GM12878 (cell line): ENCODE measurements around the gene TSPAN15. TPM values are rescaled to one million over a fixed set of nuclear protein-coding genes. Genes with fewer than 3 reads are reported as not detected.

Source experiments
- ATAC-seq: fragments of 200-7000 bp; cut with Tn5 transposase; 3 replicates; pipeline ENCODE4 v1.9.1; 2020; ENCODE audit warnings: mild to moderate bottlenecking, moderate library complexity
- BruUV-seq: library from RNA; stranded (reverse); fragments of 400-500 nt; replicated peaks from 2 replicates; lab custom pipeline; 2021; lab: Mats Ljungman, UMichigan
- CTCF ChIA-PET: fragments of 300-600 bp; sonication (Branson Sonifier 250); formaldehyde crosslinking; extraction: SDS; loops from one replicate; lab custom pipeline; 2021; ENCODE audit warnings: inconsistent platforms; lab: Yijun Ruan, JAX
- POLR2A ChIA-PET: fragments of 350-600 bp; formaldehyde crosslinking; extraction: SDS; loops from one replicate; lab custom pipeline; 2021; ENCODE audit warnings: inconsistent platforms; lab: Charles Lee
- RAD21 ChIA-PET: fragments of 300-600 bp; sonication (Branson Sonifier 250); formaldehyde crosslinking; loops from one replicate; lab custom pipeline; 2023; ENCODE audit warnings: antibody characterized with exemption; ENCODE audit not compliant: unreplicated experiment; lab: Charles Lee
- SMC1A ChIA-PET: fragments of 300-600 bp; sonication (Branson Sonifier 250); formaldehyde crosslinking; loops from one replicate; lab custom pipeline; 2023; ENCODE audit not compliant: unreplicated experiment, uncharacterized antibody; lab: Charles Lee
- DNase-seq: peaks from one replicate; pipeline ENCODE4 v3.0.0-alpha.2; 2011; ENCODE audit warnings: low read depth, low spot score
- FAIRE-seq: peaks from 3 replicates; lab custom pipeline; 2011; peaks lifted over from hg19 to GRCh38; lab: Jason Lieb, UNC
- H2AFZ ChIP-seq: 2 replicates; pipeline ENCODE4 v1.6.0; 2011; ENCODE audit warnings: low read depth, low read length, control low read depth; ENCODE audit not compliant: control insufficient read depth
- H3K27ac ChIP-seq: 2 replicates; pipeline ENCODE4 v1.5.1; 2011; ENCODE audit warnings: control low read depth; ENCODE audit not compliant: control insufficient read depth, insufficient read depth
- H3K27me3 ChIP-seq, 2 experiments: replicated peaks in 1 of 2; 2 replicates each; pipeline versions ENCODE4 v1.6.0 to v1.6.1; 2011; ENCODE audit warnings: low read length in 1 of 2; ENCODE audit not compliant: control insufficient read depth in 2 of 2, insufficient read depth in 2 of 2
- H3K36me3 ChIP-seq, 2 experiments: 2 replicates each; pipeline ENCODE4 v1.5.1; 2011; ENCODE audit warnings: low read length in 1 of 2; ENCODE audit not compliant: control insufficient read depth in 2 of 2, insufficient read depth in 2 of 2
- H3K4me1 ChIP-seq: 2 replicates; pipeline ENCODE4 v1.6.1; 2011; ENCODE audit warnings: mild to moderate bottlenecking, low read length, moderate library complexity, mixed read lengths; ENCODE audit not compliant: control insufficient read depth, insufficient read depth
- H3K4me2 ChIP-seq: 2 replicates; pipeline ENCODE4 v1.6.0; 2011; ENCODE audit warnings: control low read depth; ENCODE audit not compliant: control insufficient read depth, insufficient read depth
- H3K4me3 ChIP-seq: fragments of 200-600 bp; sonication (generic); 2 replicates; pipeline ENCODE4 v1.5.1; 2016
- H3K79me2 ChIP-seq: 2 replicates; pipeline ENCODE4 v1.6.0; 2011; ENCODE audit warnings: low read length; ENCODE audit not compliant: control insufficient read depth, insufficient read depth
- H3K9ac ChIP-seq: 2 replicates; pipeline ENCODE4 v1.8.0; 2011; ENCODE audit warnings: low read length, control low read depth, mixed read lengths; ENCODE audit not compliant: control insufficient read depth, insufficient read depth
- H3K9me3 ChIP-seq: replicated peaks from 3 replicates; pipeline ENCODE4 v1.5.1; 2011; ENCODE audit warnings: mild to moderate bottlenecking, low read length; ENCODE audit not compliant: control insufficient read depth, insufficient read depth
- H4K20me1 ChIP-seq: 2 replicates; pipeline ENCODE4 v1.6.0; 2011; ENCODE audit not compliant: control insufficient read depth, insufficient read depth
- CEBPB ChIP-seq, 2 experiments: fragments of 150-350 bp in 1 of 2; IDR thresholded peaks; 2 replicates each; pipeline ENCODE4 v1.6.1; 2012 to 2014; ENCODE audit warnings: low read depth in 2 of 2, low read length in 2 of 2, borderline replicate concordance in 1 of 2, inconsistent platforms in 1 of 2
- EP300 ChIP-seq, 2 experiments: fragments of 150-350 bp in 1 of 2; IDR thresholded peaks; 2 replicates each; pipeline ENCODE4 v1.6.1; 2011 to 2012; ENCODE audit warnings: low read depth in 2 of 2, low read length in 2 of 2, borderline replicate concordance in 1 of 2, improper control_type of control experiment in 1 of 2, inconsistent platforms in 1 of 2; ENCODE audit not compliant: control insufficient read depth in 1 of 2
- IRF4 ChIP-seq: IDR thresholded peaks from 2 replicates; pipeline ENCODE4 v1.6.1; 2011; ENCODE audit warnings: low read depth, low read length
- JUND ChIP-seq: IDR thresholded peaks from 2 replicates; pipeline ENCODE4 v1.6.1; 2012; ENCODE audit warnings: low read depth, mild to moderate bottlenecking, low read length, improper control_type of control experiment, moderate library complexity
- KDM1A ChIP-seq: fragments of 200-600 bp; sonication (generic); IDR thresholded peaks from 2 replicates; pipeline ENCODE4 v1.6.1; 2016; ENCODE audit warnings: borderline replicate concordance
- KLF5 ChIP-seq: fragments of 450-650 bp; IDR thresholded peaks from 2 replicates; pipeline ENCODE4 v1.6.1; 2014; ENCODE audit warnings: mild to moderate bottlenecking; ENCODE audit not compliant: partially characterized antibody
- MAX ChIP-seq: IDR thresholded peaks from 2 replicates; pipeline ENCODE4 v1.6.1; 2012; ENCODE audit warnings: low read depth, low read length, improper control_type of control experiment
- NBN ChIP-seq: fragments of 450-650 bp; IDR thresholded peaks from 2 replicates; pipeline ENCODE4 v1.6.1; 2016
- NFIC ChIP-seq: IDR thresholded peaks from 2 replicates; pipeline ENCODE4 v1.6.1; 2012; ENCODE audit warnings: low read depth, mild to moderate bottlenecking, inconsistent platforms, low read length, moderate library complexity
- NFYB ChIP-seq: IDR thresholded peaks from 2 replicates; pipeline ENCODE4 v1.6.1; 2011; ENCODE audit warnings: low read depth, mild to moderate bottlenecking, low read length, improper control_type of control experiment, moderate library complexity; ENCODE audit not compliant: insufficient read depth
- POLR2AphosphoS5 ChIP-seq: IDR thresholded peaks from 2 replicates; pipeline ENCODE4 v1.6.1; 2011; ENCODE audit warnings: mild to moderate bottlenecking, low read length, inconsistent platforms
- SKIL ChIP-seq: fragments of 450-650 bp; IDR thresholded peaks from 2 replicates; pipeline ENCODE4 v1.6.1; 2017; ENCODE audit warnings: mild to moderate bottlenecking, low read depth, inconsistent platforms; ENCODE audit not compliant: poor library complexity, severe bottlenecking
- STAT3 ChIP-seq: IDR thresholded peaks from 2 replicates; pipeline ENCODE4 v1.6.1; 2011; ENCODE audit warnings: low read depth, low read length, improper control_type of control experiment
- SUZ12 ChIP-seq: fragments of 200-600 bp; sonication (generic); IDR thresholded peaks from one replicate; pipeline ENCODE4 v1.6.1; 2018; ENCODE audit warnings: antibody characterized with exemption, mild to moderate bottlenecking; ENCODE audit not compliant: unreplicated experiment
- WRNIP1 ChIP-seq: IDR thresholded peaks from 2 replicates; pipeline ENCODE4 v1.6.1; 2011; ENCODE audit warnings: low read depth, low read length, improper control_type of control experiment, borderline replicate concordance
- ZNF24 ChIP-seq: fragments of 450-650 bp; IDR thresholded peaks from 2 replicates; pipeline ENCODE4 v1.6.1; 2017; ENCODE audit warnings: antibody characterized with exemption, mild to moderate bottlenecking
- ZNF622 ChIP-seq: fragments of 450-650 bp; IDR thresholded peaks from 2 replicates; pipeline ENCODE4 v1.6.1; 2017; ENCODE audit warnings: mild to moderate bottlenecking, inconsistent platforms
- WGBS: methylation state at CpG from one replicate; pipeline ENCODE4 v1.1.6; 2016; ENCODE audit warnings: low lambda C conversion rate; ENCODE audit not compliant: insufficient replicate concordance, insufficient coverage; ENCODE audit errors: missing lambda C conversion rate; 5-methylcytosine and 5-hydroxymethylcytosine counted together
- in situ Hi-C: fragments of 300-500 bp; cut with MboI; formaldehyde crosslinking; loops from 9 replicates; pipeline ENCODE4 v1.14.3; 2018; ENCODE audit warnings: mixed read lengths
- intact Hi-C: fragments of 100-400 bp; cut with micrococcal nuclease; formaldehyde crosslinking; loops from one replicate; pipeline ENCODE4 v1.14.2; 2022; ENCODE audit not compliant: unreplicated experiment
- polyA plus RNA-seq, 11 experiments: library from polyadenylated mRNA; depleted of rRNA in 4 of 11; unstranded in 6 of 11; stranded (reverse) in 5 of 11; fragments of >200 nt; fragmentation: Nextera tagmentation in 4 of 11; fragmentation: Illumina TruSeq in 1 of 11; extraction: Ambion mirVana in 4 of 11; extraction: Trizol in 1 of 11; gene quantifications; 1 replicate in 1 of 11; 2 replicates in 10 of 11; pipeline versions ENCODE4 v1.2.1 to v1.2.3, GENCODE V29; 2011 to 2016; ENCODE audit warnings: inconsistent platforms in 2 of 11, missing spikeins in 2 of 11, low read depth in 1 of 11
- total RNA-seq, 4 experiments: library from RNA; depleted of rRNA in 3 of 4; stranded (reverse); fragments of >200 nt in 3 of 4; fragmentation: Illumina TruSeq in 1 of 4; extraction: Trizol in 1 of 4; gene quantifications; 2 replicates each; pipeline versions ENCODE4 v1.2.1 to v1.2.3, GENCODE V29; 2013 to 2021

Gene TSPAN15
- total and polyA plus RNA-seq, 10 of the 15 experiments (the other 5 are each of a cell fraction or from before 2014, with no cell fraction given): 1.3 to 8.5 (median 2.4) TPM; not detected in 2

- ChIA-PET RAD21 (interaction anchor here (3.3 kb wide), 1 partner anchor 12 kb away, joined by 16 read pairs; no protein-coding TSS in a partner anchor), POLR2A (interaction anchor here (0.6 to 1.5 kb wide), 2 partner anchors 11 to 17 kb away, joined by 4 to 5 read pairs; no protein-coding TSS in a partner anchor), SMC1A (interaction anchor here (1.8 to 3.3 kb wide), 2 partner anchors 10 to 13 kb away, joined by 7 to 14 read pairs; no protein-coding TSS in a partner anchor), CTCF (interaction anchor here (0.9 to 3.1 kb wide), 3 partner anchors 12 to 44 kb away, joined by 3 to 16 read pairs (median 6); no protein-coding TSS in a partner anchor)
- no peaks in the 10 kb centered on the region; the same call in 1 of the 2 replicates for H3K4me1 ChIP-seq
- H3K4me3 ChIP-seq: no peak overlapping the region
- no peak overlapping the region for H3K9ac ChIP-seq
- H3K36me3 ChIP-seq: no peaks in the 10 kb centered on the region
- intact Hi-C loops: no loop called here
- no peak for ATAC-seq
- H2AFZ ChIP-seq: no peak overlapping the region
- no peak overlapping the region for H3K27ac ChIP-seq
- TSS peak; percentile 41 for BruUV-seq
- no peaks in the 10 kb centered on the region for H4K20me1 ChIP-seq
- TF ChIP-seq SUZ12 (no peak), WRNIP1 (no peak), NFIC (no peak), NBN (no peak), EP300 (IDR thresholded peaks at IDR 0.05; ENCODE audit: borderline replicate concordance in 1 of 2, control insufficient read depth in 1 of 2, low read depth in 2 of 2, low read length in 2 of 2) (no peak), IRF4 (no peak), POLR2AphosphoS5 (no peak), SKIL (no peak), JUND (no peak), CEBPB (IDR thresholded peaks at IDR 0.05; ENCODE audit: borderline replicate concordance in 1 of 2, low read depth in 2 of 2, low read length in 2 of 2) (no peak), MAX (no peak), NFYB (no peak), ZNF24 (no peak), STAT3 (no peak), KDM1A (no peak), KLF5 (no peak), ZNF622 (no peak)
- no peaks in the 10 kb centered on the region; a peak in 1 of 4 replicates for H3K27me3 ChIP-seq
- no peak for DNase-seq
- no peaks in the 10 kb centered on the region for H3K9me3 ChIP-seq
- 37% methylated on average over 6 of the region's 6 CpGs for WGBS
- in situ Hi-C loops: no loop called here
- no peak for FAIRE-seq
- no peaks in the 10 kb centered on the region; the same call in 1 of the 2 replicates for H3K79me2 ChIP-seq
- H3K4me2 ChIP-seq: 0 out of 2 replicates have a peak overlapping the region, but pooled peaks have one; percentile 7
These were observed 1.6 kb downstream of the TSPAN15 start for GRCh38 chr10:69452676-69453415.
